OCI-LY3 (cell line): Measurements from ENCODE around the gene CNDP1.

Source experiments
- H2AFZ ChIP-seq: fragments of 200-600, 300-600 bp; shearing (Covaris generic); 2 replicates; pipeline ENCODE4 v1.6.0; 2014; ENCODE audit warnings: antibody characterized with exemption, low read depth, low read length
- H3K27ac ChIP-seq: fragments of 200-600, 300-600 bp; sonication (generic); 2 replicates; pipeline ENCODE4 v1.5.1; 2014; ENCODE audit warnings: mild to moderate bottlenecking, low read length, moderate library complexity, mixed read lengths
- H3K27me3 ChIP-seq: fragments of 200-600, 300-600 bp; sonication (generic); 2 replicates; pipeline ENCODE4 v1.6.1; 2014; ENCODE audit warnings: low read depth, low read length, mixed read lengths
- H3K36me3 ChIP-seq: fragments of 200-600, 300-600 bp; sonication (generic); replicated peaks from 2 replicates; pipeline ENCODE3; 2014; ENCODE audit warnings: low read depth, low read length, mixed read lengths
- H3K4me1 ChIP-seq: fragments of 300-600, 200-600 bp; sonication (generic); 2 replicates; pipeline ENCODE4 v1.6.1; 2014; ENCODE audit warnings: low read length, mixed read lengths
- H3K4me2 ChIP-seq: fragments of 200-600, 300-600 bp; sonication (generic); 2 replicates; pipeline ENCODE4 v1.6.1; 2014; ENCODE audit warnings: low read length, mixed read lengths
- H3K4me3 ChIP-seq: fragments of 300-600, 200-600 bp; sonication (generic); 2 replicates; pipeline ENCODE4 v1.5.1; 2014; ENCODE audit warnings: antibody characterized with exemption, mild to moderate bottlenecking, low read length, moderate library complexity
- H3K79me2 ChIP-seq: fragments of 300-600, 200-600 bp; shearing (Covaris generic); 2 replicates; pipeline ENCODE4 v1.6.1; 2014; ENCODE audit warnings: mild to moderate bottlenecking, low read length, mixed read lengths
- H3K9ac ChIP-seq: fragments of 300-600, 200-600 bp; shearing (Covaris generic); 2 replicates; pipeline ENCODE4 v1.6.0; 2014; ENCODE audit warnings: mild to moderate bottlenecking, low read length, moderate library complexity
- H3K9me3 ChIP-seq: fragments of 200-600, 300-600 bp; shearing (Covaris generic); 2 replicates; pipeline ENCODE4 v1.6.1; 2014; ENCODE audit warnings: low read length, mixed read lengths; ENCODE audit not compliant: insufficient read depth
- H4K20me1 ChIP-seq: fragments of 200-600, 300-600 bp; sonication (generic); 2 replicates; pipeline ENCODE4 v1.6.1; 2016; ENCODE audit warnings: low read length, mixed read lengths; ENCODE audit not compliant: insufficient read depth
- CTCF ChIP-seq: fragments of 200-600, 300-600 bp; sonication (generic); IDR thresholded peaks from 2 replicates; pipeline ENCODE4 v1.5.1; 2014; ENCODE audit warnings: antibody characterized with exemption, low read length, low read depth
- EZH2phosphoT487 ChIP-seq: fragments of 200-600 bp; shearing (Covaris generic); IDR thresholded peaks from 2 replicates; pipeline ENCODE4 v1.6.1; 2018; ENCODE audit warnings: antibody characterized with exemption, mixed run types, low read depth

Gene CNDP1

GRCh38 chr18:74632856-74633255, 98.6 kb downstream of the CNDP1 start:
- Histone ChIP-seq H3K4me1 (no peaks in the 10 kb centered on the region), H3K27ac (no peak overlapping the region), H3K9ac (no peak overlapping the region), H3K4me3 (no peak overlapping the region), H3K27me3 (no peaks in the 10 kb centered on the region), H3K79me2 (0 out of 2 replicates have a peak, but pooled peaks cover 4% of the 10 kb centered on the region), H3K36me3 (no peaks in the 10 kb centered on the region), H3K9me3 (no peaks in the 10 kb centered on the region), H3K4me2 (no peak overlapping the region), H2AFZ (no peak overlapping the region), H4K20me1 (no peaks in the 10 kb centered on the region)
- TF ChIP-seq EZH2phosphoT487 (no peak), CTCF (no peak)

DNA sequence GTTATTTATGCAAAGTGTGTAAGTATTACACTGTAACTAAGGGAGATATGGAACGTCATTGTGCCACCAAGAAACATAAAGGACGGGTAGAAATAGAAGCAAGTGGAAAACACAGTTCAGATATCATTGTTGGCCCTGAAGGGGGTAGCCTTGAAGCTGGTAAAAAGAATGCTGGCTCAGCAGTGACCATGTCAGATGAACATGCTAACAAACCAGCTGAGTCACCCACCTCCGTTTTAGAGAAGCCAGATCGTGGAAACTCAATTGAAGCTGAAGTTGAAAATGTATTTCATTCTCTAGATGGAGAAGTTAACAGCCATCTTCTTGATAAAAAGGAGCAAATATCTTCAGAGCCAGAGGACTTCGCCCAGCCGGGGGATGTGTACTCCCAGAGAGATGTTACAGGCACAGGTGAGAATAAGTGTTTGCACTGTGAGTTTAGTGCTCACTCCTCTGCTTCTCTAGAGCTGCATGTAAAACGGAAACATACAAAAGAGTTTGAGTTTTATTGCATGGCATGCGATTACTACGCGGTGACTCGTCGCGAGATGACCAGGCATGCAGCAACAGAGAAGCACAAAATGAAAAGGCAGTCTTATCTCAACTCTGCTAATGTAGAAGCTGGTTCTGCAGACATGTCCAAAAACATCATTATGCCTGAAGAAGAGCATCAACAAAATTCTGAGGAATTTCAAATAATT, 99.5 kb downstream of the CNDP1 start:
- H4K20me1 ChIP-seq, result no peaks in the 10 kb centered on the region
- no peak overlapping the region for H2AFZ ChIP-seq
- no peak for TF ChIP-seq CTCF
- TF ChIP-seq EZH2phosphoT487, result no peak
- no peak overlapping the region for H3K4me2 ChIP-seq
- H3K9ac ChIP-seq, result no peak overlapping the region
- H3K79me2 ChIP-seq, result 0 out of 2 replicates have a peak, but pooled peaks cover 2% of the 10 kb centered on the region
- no peaks in the 10 kb centered on the region for H3K9me3 ChIP-seq
- H3K4me1 ChIP-seq, result no peaks in the 10 kb centered on the region
- no peaks in the 10 kb centered on the region for H3K36me3 ChIP-seq
- H3K4me3 ChIP-seq, result no peak overlapping the region
- no peaks in the 10 kb centered on the region for H3K27me3 ChIP-seq
- no peak overlapping the region for H3K27ac ChIP-seq

DNA sequence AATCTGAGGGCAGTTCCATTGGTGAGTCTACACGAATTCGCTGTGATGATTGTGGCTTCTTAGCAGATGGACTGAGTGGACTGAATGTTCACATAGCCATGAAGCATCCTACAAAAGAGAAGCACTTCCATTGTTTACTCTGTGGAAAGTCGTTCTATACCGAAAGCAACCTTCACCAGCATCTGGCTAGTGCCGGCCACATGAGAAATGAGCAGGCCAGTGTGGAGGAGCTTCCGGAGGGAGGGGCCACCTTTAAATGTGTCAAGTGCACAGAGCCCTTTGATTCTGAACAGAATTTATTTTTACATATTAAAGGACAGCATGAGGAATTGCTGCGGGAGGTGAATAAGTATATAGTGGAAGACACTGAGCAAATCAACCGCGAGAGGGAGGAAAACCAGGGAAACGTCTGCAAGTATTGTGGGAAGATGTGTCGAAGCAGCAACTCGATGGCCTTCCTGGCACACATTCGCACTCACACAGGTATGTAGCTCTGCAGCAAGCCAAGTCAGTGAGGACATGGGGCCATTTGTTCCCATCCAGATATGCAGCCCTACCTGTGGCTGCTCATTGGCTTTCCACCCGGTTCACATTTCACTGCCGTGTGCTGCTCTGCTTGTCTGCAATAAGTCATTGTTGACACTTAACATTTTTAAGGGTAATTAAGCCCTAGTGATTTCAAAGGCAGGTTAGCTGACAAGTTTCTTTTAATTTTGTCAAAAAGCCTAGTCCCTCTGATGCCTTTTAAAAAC, 101.1 kb downstream of the CNDP1 start:
- H3K79me2 ChIP-seq, result no peaks in the 10 kb centered on the region

More for the DNA sequence above, 101.1 kb downstream of the CNDP1 start:
- Histone ChIP-seq H3K4me2 (no peak overlapping the region), H3K9me3 (no peaks in the 10 kb centered on the region), H3K27ac (no peak overlapping the region), H3K36me3 (no peaks in the 10 kb centered on the region), H4K20me1 (no peaks in the 10 kb centered on the region), H3K4me3 (no peak overlapping the region), H3K9ac (no peak overlapping the region), H3K27me3 (no peaks in the 10 kb centered on the region), H3K4me1 (peaks cover 3% of the 10 kb centered on the region; the same call in 1 of the 2 replicates), H2AFZ (no peak overlapping the region)
- TF ChIP-seq EZH2phosphoT487 (no peak), CTCF (no peak)
